PFSK-1 (cell line): ENCODE data around the gene CARD19.

Experiments
- FOXP2 ChIP-seq: optimal IDR thresholded peaks from 2 replicates; pipeline ENCODE3; 2011; ENCODE audit warnings: borderline replicate concordance, control low read depth, inconsistent platforms; ENCODE audit not compliant: insufficient read depth; ENCODE audit errors: extremely low read length, extremely low read depth
- POLR2AphosphoS5 ChIP-seq: IDR thresholded peaks from 2 replicates; pipeline ENCODE4 v1.6.1; 2012; ENCODE audit warnings: low read depth, mild to moderate bottlenecking, control low read depth, low read length, moderate library complexity
- REST ChIP-seq, 2 experiments: IDR thresholded peaks; 2 replicates each; pipeline versions ENCODE4 v1.6.1 to v1.8.0; 2011 to 2012; ENCODE audit warnings: low read depth in 2 of 2, low read length in 2 of 2, control low read depth in 1 of 2, inconsistent platforms in 1 of 2, mild to moderate bottlenecking in 1 of 2, moderate library complexity in 1 of 2; ENCODE audit not compliant: insufficient read depth in 1 of 2
- SIN3A ChIP-seq: IDR thresholded peaks from 2 replicates; pipeline ENCODE4 v1.6.1; 2012; ENCODE audit warnings: mild to moderate bottlenecking, low read length, moderate library complexity, borderline replicate concordance; ENCODE audit not compliant: insufficient read depth
- TAF1 ChIP-seq: IDR thresholded peaks from 2 replicates; pipeline ENCODE4 v1.6.1; 2012; ENCODE audit warnings: low read length, control low read depth, borderline replicate concordance; ENCODE audit not compliant: insufficient read depth

Gene CARD19

DNA sequence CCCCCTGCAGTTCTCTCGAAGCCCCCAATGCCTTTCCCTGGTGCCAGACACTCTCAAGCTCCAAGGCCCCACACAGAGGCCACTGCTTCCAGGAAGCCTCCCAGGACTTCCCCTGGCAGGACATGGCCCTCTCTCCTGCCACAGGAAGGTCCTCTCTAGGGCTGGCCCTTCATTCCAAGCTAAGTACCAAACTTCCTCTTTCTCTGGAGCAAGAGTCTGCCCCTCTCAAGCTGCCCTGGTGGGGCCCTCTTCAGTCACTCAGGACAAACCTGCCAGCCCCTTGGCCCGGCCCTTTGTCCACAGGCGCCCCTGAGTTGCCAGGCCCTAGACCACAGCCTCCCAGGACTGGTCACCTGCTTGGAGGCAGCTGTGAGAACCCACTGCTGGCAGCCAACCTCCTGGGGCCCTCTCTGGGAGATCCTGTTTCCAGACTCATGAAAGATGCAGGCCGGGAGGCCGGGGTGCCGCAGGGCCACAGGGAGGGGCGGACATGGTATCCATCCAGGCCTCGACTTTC lies 31.4 kb downstream of the CARD19 start:
- no peak for TF ChIP-seq TAF1
- TF ChIP-seq SIN3A = no peak
- no peak for TF ChIP-seq FOXP2
- no peak for TF ChIP-seq REST (IDR thresholded peaks at IDR 0.05; ENCODE audit: insufficient read depth in 1 of 2, low read depth in 2 of 2, low read length in 2 of 2)
- no peak for TF ChIP-seq POLR2AphosphoS5

DNA sequence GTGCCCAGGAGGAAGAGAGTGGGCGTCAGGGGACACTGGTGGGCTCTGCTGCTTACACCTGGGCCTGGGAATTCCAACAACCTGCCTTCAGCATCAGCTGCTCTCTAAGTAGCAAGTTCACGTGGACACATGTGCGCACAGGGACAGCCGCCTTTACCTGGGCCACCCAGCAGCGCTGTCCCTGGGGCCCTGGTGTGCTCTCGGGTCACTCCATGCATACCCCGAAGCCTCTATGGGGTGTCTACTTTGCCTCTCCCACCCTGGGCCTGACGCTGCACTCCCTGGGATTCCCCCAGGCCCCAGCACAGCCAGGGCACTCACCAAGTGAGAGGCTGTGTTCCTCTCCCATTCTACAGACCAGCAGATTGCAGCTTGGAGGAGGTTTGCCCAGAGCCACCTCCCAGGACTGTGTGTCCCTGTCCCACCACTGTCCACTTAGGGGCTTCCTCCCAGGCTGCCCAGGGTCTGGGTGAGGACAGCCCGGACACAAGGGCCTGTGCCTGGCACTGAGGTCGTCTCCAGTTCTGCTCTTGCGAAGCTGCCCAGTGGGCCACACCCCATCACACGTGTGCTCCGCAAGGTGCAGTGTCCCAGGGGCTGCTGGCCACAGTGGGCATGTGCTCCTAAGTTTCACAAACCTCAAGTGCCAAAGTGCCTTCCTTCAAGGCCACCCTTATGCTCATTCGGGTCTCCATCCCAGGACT lies 32.1 kb downstream of the CARD19 start:
- TF ChIP-seq FOXP2 = no peak
- no peak for TF ChIP-seq REST (IDR thresholded peaks at IDR 0.05; ENCODE audit: insufficient read depth in 1 of 2, low read depth in 2 of 2, low read length in 2 of 2)
- no peak for TF ChIP-seq POLR2AphosphoS5
- TF ChIP-seq SIN3A = no peak
- TF ChIP-seq TAF1 = no peak

- TF ChIP-seq FOXP2 (no peak), POLR2AphosphoS5 (no peak), REST (IDR thresholded peaks at IDR 0.05; ENCODE audit: insufficient read depth in 1 of 2, low read depth in 2 of 2, low read length in 2 of 2) (no peak), SIN3A (no peak), TAF1 (no peak)
These were observed 32.8 kb downstream of the CARD19 start for GRCh38 chr9:93128715-93129224.

DNA sequence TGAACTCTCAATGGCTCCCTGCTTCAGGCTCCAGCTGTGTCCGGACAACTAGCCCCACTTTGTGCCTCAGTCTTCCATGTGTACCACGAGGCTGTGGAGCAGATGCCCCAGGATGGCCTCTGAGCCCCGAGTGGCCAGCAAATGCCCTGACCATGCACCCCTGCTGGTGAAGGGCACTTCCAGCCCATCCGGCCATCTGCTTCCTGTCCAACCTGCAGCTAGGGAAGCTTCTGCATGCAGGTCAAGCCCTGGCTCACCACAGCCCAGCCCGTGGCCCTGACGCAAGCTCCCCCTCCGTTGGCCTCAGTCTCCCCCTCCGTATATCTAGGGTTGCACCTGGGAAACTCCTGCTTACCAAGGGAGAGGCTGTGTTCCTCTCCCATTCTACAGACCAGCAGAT lies 33.3 kb downstream of the CARD19 start:
- TF ChIP-seq POLR2AphosphoS5 (no peak), SIN3A (no peak), REST (IDR thresholded peaks at IDR 0.05; ENCODE audit: insufficient read depth in 1 of 2, low read depth in 2 of 2, low read length in 2 of 2) (no peak)
